HAP-1 (cell line): ENCODE data around the gene USP49.

Experiments
- DNase-seq, 2 experiments: peaks; one replicate each; pipeline ENCODE4 v3.0.0-alpha.2; 2016 to 2020; ENCODE audit warnings: low spot score in 2 of 2
- H3K27me3 ChIP-seq: fragments of 250-450 bp; sonication (Bioruptor Pico); 2 replicates; pipeline ENCODE4 v1.5.1; 2020; ENCODE audit warnings: low read depth, mild to moderate bottlenecking, moderate library complexity
- H3K36me3 ChIP-seq: fragments of 250-450 bp; sonication (Bioruptor Pico); replicated peaks from 2 replicates; pipeline ENCODE4 v1.5.1; 2020; ENCODE audit warnings: mild to moderate bottlenecking
- H3K4me1 ChIP-seq: fragments of 250-450 bp; sonication (Bioruptor Pico); 2 replicates; pipeline ENCODE4 v1.5.1; 2020; ENCODE audit warnings: mild to moderate bottlenecking
- H3K4me3 ChIP-seq: fragments of 250-450 bp; sonication (Bioruptor Pico); 2 replicates; pipeline ENCODE4 v1.5.1; 2020; ENCODE audit warnings: mild to moderate bottlenecking, moderate library complexity
- H3K9me3 ChIP-seq: fragments of 250-450 bp; sonication (Bioruptor Pico); 2 replicates; pipeline ENCODE4 v1.5.1; 2020; ENCODE audit warnings: mild to moderate bottlenecking, moderate library complexity
- in situ Hi-C: fragments of 300-500 bp; cut with MboI; formaldehyde crosslinking; loops from 3 replicates; pipeline ENCODE4 v1.14.3; 2020; ENCODE audit warnings: low sequenced_read_pairs, inconsistent platforms, mixed read lengths

USP49 gene

DNA sequence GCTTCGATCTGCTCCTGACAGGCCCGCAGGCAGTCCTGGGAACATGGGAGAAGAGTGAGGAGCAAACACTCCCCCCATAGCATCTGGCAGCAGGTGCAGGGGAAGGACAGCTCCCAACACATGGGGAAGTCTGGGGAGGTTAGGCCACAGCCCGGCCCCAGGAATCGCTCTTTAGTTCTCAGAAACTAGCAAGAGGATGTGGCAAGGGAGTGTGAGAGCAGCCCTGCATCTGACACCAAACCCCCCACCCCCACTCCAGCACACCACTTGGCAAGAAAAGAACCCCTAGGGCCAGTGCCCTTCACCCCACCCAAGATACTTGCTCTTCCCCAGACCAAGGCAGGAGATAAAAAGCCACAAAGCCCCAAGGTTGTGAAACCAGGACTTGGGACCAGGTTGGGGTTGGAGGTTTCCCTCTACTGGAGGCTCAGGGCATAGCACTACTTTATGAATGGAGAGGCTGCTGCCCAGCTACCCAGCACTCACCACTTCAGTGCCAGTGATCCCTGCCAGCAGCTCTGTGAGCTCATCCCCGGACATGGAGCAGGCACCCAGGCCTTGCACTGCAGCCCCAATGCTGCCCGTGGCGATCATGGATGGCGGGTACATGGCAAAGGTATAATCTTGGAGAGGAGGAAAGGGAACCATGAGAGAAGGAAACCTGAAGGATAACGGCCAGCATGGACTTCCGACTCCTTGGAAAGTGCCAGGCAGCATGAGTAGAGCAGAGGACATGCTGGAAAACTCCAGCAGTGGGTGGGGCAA, 41.1 kb upstream of the USP49 start:
- Histone ChIP-seq H3K4me1 (peaks cover 12% of the 10 kb centered on the region), H3K36me3 (peaks cover 73% of the 10 kb centered on the region), H3K27me3 (no peaks in the 10 kb centered on the region), H3K4me3 (no peak overlapping the region), H3K9me3 (no peaks in the 10 kb centered on the region)
- peak; percentile 65 to 80 for DNase-seq
- in situ Hi-C loops, result loop anchor here (5.0 kb wide), 1 partner anchor 111 kb away; no protein-coding TSS in a partner anchor

DNA sequence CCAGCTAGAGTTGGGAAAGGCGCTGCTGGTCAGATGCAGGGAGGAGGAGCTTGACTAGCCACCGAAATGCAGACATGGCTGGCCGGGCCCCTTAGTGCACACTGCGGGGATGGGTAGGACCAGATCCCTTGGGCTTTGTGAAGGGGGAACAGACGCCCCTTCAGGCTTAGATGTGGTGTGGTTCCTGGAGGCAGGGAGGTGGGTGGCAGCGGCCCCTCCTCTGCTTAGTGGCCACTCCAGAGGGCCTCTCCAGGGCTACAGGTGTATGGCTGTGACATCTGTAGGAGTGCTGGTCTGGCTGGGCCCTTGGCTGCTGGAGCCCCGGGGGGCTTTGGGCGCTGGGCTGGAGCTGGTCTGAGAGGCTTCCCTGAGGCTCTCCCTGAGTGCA, 40.5 kb upstream of the USP49 start:
- Histone ChIP-seq H3K36me3 (peaks cover 78% of the 10 kb centered on the region), H3K4me1 (peaks cover 12% of the 10 kb centered on the region), H3K9me3 (no peaks in the 10 kb centered on the region), H3K27me3 (no peaks in the 10 kb centered on the region), H3K4me3 (no peak overlapping the region)
- in situ Hi-C loops, result loop anchor here (5.0 kb wide), 1 partner anchor 112 kb away; no protein-coding TSS in a partner anchor
- no peak for DNase-seq

DNA sequence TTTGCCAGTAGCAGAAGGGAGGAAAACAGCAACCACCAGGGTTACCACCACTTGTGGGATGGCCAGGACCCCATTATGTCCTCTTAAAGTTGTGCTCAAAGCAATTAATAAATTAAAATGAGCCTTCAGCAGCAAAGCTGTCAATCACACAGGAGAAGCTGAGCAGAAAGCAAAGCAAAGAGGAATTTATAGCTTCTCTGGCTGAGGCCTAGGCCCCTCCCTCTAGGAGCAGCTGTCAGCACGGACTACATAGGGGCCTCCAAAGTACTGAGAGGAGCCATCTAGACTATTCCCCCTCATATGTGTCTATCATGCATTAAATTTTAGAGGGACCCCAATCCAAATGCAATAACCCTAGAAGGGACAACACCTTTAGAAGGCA, 40.0 kb upstream of the USP49 start:
- H3K36me3 ChIP-seq, result peaks cover 83% of the 10 kb centered on the region
- no peaks in the 10 kb centered on the region for H3K27me3 ChIP-seq
- peaks cover 12% of the 10 kb centered on the region for H3K4me1 ChIP-seq
- no peak overlapping the region for H3K4me3 ChIP-seq
- peak in 1 of 2 experiments; percentile 2 for DNase-seq
- in situ Hi-C loops, result loop anchor here (5.0 kb wide), 1 partner anchor 112 kb away; no protein-coding TSS in a partner anchor
- H3K9me3 ChIP-seq, result no peaks in the 10 kb centered on the region

DNA sequence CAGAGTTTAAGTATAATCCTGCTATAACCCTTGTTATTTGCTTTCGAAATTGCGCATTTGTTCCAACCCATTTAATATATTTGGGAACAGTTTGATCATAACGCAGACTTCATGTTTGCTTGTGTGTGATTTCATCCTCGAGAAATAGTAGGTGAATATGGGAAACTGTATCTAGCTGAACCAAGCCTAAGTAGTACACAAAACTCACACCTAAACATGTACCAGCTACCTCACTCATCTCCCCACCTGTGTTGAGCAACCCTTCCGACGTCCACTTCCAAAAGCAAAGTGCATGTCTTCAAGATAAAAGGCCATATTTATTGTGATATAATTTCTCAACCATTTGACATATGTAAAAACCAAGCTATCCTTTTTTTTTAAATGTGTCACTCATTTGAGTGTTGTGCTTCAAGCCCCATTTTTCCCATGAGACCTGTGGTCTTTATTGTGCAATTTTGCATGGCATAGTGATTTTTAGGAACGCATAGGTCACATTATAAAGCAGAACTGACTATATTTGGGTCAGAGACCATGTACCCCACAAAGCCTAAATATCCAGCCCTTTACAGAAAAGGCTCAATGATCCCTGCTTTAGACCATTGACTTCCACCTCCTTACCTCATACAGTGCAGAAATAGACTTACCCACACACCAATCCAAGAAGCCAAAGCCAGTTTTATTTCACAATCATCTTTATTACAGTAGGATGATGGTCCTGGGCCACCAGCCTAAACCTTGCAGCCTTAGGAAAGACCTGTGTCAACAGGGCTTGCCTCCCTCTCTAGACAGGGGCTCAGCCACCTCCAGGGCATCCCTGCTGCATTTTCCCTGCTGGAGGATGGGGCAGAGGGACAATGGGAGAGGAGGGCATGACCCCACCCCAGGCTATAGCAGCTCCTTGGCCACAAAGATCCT, 39.4 kb upstream of the USP49 start:
- Histone ChIP-seq H3K4me3 (no peak overlapping the region), H3K9me3 (no peaks in the 10 kb centered on the region), H3K36me3 (peaks cover 90% of the 10 kb centered on the region), H3K4me1 (peaks cover 5% of the 10 kb centered on the region), H3K27me3 (no peaks in the 10 kb centered on the region)
- in situ Hi-C loops, result loop anchor here (5.0 kb wide), 1 partner anchor 113 kb away; no protein-coding TSS in a partner anchor
- DNase-seq, result peak in 1 of 2 experiments; percentile 2

DNA sequence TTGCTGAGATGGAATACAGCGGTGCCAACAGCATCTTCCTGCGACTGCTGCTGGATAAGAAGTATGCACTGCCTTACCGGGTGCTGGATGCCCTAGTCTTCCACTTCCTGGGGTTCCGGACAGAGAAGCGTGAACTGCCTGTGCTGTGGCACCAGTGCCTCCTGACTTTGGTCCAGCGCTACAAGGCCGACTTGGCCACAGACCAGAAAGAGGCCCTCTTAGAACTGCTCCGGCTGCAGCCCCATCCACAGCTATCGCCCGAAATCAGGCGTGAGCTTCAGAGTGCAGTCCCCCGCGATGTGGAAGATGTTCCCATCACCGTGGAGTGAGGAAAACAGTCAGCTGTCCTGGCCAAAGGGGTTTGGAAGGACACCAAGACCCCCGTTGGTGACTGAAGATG, 37.2 kb upstream of the USP49 start:
- in situ Hi-C loops, result no loop called here
- no peaks in the 10 kb centered on the region for H3K9me3 ChIP-seq
- H3K4me3 ChIP-seq, result no peak overlapping the region
- peak in 1 of 2 experiments; percentile 0 for DNase-seq
- no peaks in the 10 kb centered on the region for H3K27me3 ChIP-seq
- 0 out of 2 replicates have a peak, but pooled peaks cover 2% of the 10 kb centered on the region for H3K4me1 ChIP-seq
- H3K36me3 ChIP-seq, result peaks cover 100% of the 10 kb centered on the region

DNA sequence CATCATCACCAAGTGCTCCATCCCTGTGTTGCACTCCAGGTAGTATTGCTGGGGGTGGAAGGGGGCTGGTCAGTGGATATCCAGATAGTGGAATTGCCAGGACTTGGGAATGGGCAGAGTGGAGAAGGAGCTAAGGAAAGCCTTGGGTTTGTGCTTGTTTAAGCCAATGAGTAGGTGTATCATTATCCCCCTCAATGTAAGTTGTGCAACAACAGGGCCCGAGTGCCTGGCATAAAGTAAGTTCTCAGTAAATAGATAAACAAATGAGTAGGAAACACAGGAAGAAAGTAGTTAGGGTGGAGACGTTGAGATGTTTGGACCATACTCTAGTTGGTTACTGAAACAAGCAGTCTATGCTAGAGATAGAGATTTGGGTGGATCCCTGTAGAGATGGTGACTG, 36.6 kb upstream of the USP49 start:
- in situ Hi-C loops, result no loop called here
- peaks cover 100% of the 10 kb centered on the region for H3K36me3 ChIP-seq

DNA sequence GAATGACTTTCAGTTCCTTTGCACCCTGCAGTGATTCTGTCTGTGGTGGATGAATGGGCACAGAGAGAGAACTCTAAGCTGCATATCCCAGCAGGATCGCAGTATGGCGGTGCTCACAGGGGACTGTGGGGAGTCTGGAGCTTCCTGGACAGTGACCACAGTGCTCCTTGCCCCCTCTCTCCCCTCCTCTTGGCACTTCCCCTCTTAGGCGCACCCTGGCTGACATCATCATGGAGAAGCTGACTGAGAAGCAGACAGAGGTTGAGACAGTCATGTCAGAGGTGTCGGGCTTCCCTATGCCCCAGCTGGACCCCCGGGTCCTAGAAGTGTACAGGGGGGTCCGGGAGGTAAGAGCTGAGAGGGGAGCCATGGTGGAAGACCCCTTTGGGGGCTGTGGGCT, 34.7 kb upstream of the USP49 start:
- in situ Hi-C loops, result no loop called here

More for the DNA sequence above, 36.6 kb upstream of the USP49 start:
- peak in 1 of 2 experiments; percentile 1 for DNase-seq
- H3K9me3 ChIP-seq, result no peaks in the 10 kb centered on the region
- H3K27me3 ChIP-seq, result no peaks in the 10 kb centered on the region
- H3K4me3 ChIP-seq, result no peak overlapping the region
- H3K4me1 ChIP-seq, result 0 out of 2 replicates have a peak, but pooled peaks cover 2% of the 10 kb centered on the region

DNA sequence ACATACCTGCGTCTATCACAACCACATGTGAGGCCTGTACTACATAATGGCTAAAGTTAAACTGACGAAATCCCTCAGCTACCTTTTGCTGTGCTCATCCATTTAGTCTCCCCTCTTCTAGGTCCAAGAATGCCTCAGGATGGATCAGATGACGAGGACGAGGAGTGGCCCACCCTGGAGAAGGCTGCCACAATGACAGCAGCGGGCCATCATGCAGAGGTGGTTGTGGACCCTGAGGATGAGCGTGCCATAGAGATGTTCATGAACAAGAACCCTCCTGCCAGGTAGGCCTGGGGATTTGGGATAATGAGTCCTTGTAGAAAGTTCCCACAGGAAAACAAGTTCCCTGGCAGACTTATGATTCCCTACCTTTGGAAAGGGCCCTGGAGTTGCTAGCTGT, 32.1 kb upstream of the USP49 start:
- in situ Hi-C loops, result no loop called here
- peaks cover 80% of the 10 kb centered on the region for H3K36me3 ChIP-seq
- peaks cover 10% of the 10 kb centered on the region; the same call in 1 of the 2 replicates for H3K4me1 ChIP-seq
- DNase-seq, result no peak
- no peak overlapping the region for H3K4me3 ChIP-seq
- H3K9me3 ChIP-seq, result no peaks in the 10 kb centered on the region
- no peaks in the 10 kb centered on the region for H3K27me3 ChIP-seq

More for the DNA sequence above, 34.7 kb upstream of the USP49 start:
- no peak for DNase-seq
- H3K4me3 ChIP-seq, result no peak overlapping the region
- H3K36me3 ChIP-seq, result peaks cover 95% of the 10 kb centered on the region
- H3K4me1 ChIP-seq, result no peaks in the 10 kb centered on the region
- no peaks in the 10 kb centered on the region for H3K27me3 ChIP-seq
- no peaks in the 10 kb centered on the region for H3K9me3 ChIP-seq

DNA sequence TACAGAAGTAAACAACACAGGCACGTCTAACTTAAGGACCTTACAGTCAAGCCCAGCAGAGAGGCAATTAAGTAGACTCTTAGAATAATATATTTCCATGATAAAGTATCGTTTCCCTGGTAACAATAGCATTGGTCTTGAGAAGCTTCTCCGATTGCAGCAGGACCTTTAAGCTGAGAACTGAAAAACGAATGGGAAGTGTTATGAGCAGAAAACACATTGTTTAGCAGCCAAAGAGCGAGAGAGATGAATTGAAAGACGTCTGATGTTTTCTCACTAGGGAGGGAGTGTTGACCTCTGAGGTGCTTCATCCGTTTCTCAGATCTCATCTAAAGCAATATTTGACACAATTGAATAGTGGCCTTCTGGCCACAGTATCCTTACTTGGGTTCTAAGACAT, 27.0 kb upstream of the USP49 start:
- in situ Hi-C loops, result loop anchor here (5.0 kb wide), 2 partner anchors 75 to 135 kb away; partner anchors contain the start of gene TOMM6

DNA sequence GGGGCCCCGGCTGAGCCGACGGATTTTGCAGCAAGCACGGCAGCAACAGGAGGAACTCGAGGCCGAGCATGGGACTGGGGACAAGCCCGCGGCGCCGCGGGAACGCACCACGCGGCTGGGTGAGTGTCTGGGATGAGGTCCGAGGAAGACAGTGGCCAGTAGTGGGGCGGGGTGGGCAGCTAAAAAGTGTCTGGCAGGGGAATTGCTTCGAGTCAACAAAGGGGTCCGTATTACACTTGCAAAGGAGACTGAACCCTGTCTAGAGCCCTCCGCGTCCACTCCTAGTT, 26.5 kb upstream of the USP49 start:
- H3K27me3 ChIP-seq, result no peaks in the 10 kb centered on the region
- no peaks in the 10 kb centered on the region for H3K9me3 ChIP-seq
- peaks cover 13% of the 10 kb centered on the region; the same call in 1 of the 2 replicates for H3K4me1 ChIP-seq
- peaks cover 25% of the 10 kb centered on the region for H3K36me3 ChIP-seq
- in situ Hi-C loops, result loop anchor here (5.0 kb wide), 2 partner anchors 74 to 134 kb away; partner anchors contain the start of gene TOMM6
- no peak for DNase-seq
- H3K4me3 ChIP-seq, result peak overlapping the region; percentile 85

More for the DNA sequence above, 27.0 kb upstream of the USP49 start:
- peak in 1 of 2 experiments; percentile 7 for DNase-seq
- peaks cover 13% of the 10 kb centered on the region; the same call in 1 of the 2 replicates for H3K4me1 ChIP-seq
- H3K36me3 ChIP-seq, result peaks cover 29% of the 10 kb centered on the region
- H3K9me3 ChIP-seq, result no peaks in the 10 kb centered on the region
- no peaks in the 10 kb centered on the region for H3K27me3 ChIP-seq
- H3K4me3 ChIP-seq, result peak overlapping the region; percentile 85

DNA sequence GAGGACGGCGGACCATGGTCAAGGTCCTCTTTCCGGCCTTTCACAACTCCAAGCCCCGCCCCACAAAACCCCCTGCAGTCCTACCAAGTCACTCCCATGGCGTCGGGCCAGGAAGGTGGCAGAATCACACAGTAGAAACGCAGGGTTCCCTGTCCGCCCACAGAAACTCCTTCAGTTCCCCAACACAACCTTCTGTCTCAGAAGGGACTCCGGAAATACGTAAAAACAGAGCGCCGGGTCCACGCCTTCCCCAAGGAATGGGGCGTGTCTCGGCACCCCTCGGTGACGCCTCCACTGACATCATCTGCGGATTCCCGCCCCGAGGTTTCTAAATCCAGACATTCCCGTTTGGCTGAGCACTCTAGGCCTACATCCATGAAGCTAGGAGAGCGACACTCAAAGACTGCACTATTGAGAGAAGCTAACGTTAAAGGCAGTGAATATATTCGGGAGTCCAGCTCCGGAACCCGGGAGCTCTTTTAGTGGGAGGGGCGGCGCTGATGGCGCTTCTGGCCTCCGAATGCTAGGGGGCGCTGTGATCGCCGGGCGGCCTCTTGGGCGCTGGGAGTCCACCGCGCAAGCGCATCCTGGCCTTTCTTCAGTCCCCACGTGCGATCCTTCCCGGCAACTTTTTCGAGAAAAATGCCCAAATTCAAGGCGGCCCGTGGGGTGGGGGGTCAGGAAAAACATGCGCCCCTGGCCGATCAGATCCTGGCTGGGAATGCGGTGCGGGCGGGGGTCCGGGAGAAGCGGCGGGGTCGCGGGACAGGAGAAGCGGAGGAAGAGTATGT, 25.9 kb upstream of the USP49 start, which contains the start of the genes BYSL and MED20:
TSS of gene BYSL (plus strand) at position 579 of the 791 bp plus-strand sequence. CDS start at position 643, 64 bp downstream.
TSS of gene MED20 (minus strand) at position 219 of the 791 bp plus-strand sequence. CDS start at position 98, 121 bp downstream.
- Histone ChIP-seq H3K27me3 (no peaks in the 10 kb centered on the region), H3K4me1 (peaks cover 13% of the 10 kb centered on the region; the same call in 1 of the 2 replicates), H3K9me3 (no peaks in the 10 kb centered on the region), H3K36me3 (peaks cover 25% of the 10 kb centered on the region), H3K4me3 (peak within 1 kb of the TSS; percentile 85)
- peak; percentile 93 to 94 for DNase-seq
- in situ Hi-C loops, result loop anchor here (5.0 kb wide), 2 partner anchors 74 to 134 kb away; partner anchors contain the start of gene TOMM6

DNA sequence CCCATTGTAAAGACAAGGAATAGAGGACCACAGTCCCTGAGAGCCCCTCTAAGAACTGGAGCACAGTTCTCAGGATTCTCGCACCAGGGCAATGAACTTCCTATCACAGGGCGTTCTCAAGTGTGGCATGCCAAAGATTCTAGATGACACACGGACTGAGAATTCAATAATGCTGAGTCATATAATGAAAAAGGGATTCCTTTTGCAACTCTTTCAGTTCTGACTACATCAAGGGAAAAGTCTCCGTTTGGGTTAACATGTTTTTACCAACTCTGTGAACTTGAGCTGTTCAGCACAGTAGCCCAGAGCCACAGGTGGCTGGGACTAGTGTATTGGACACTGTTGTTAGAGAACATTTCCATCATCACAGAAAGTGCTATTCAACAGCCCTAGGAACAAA, 22.4 kb upstream of the USP49 start:
- peaks cover 5% of the 10 kb centered on the region; the same call in 1 of the 2 replicates for H3K4me1 ChIP-seq
- H3K27me3 ChIP-seq, result no peaks in the 10 kb centered on the region
- no peaks in the 10 kb centered on the region for H3K9me3 ChIP-seq
- H3K36me3 ChIP-seq, result peaks cover 23% of the 10 kb centered on the region
- in situ Hi-C loops, result no loop called here
- DNase-seq, result no peak
- H3K4me3 ChIP-seq, result no peak overlapping the region
